CD4-positive, alpha-beta memory T cell (primary cell): ENCODE results near the gene ZNF738. TPM values are rescaled to one million over a fixed set of nuclear protein-coding genes. Genes with fewer than 3 reads are reported as not detected.

Experiments
- CTCF ChIA-PET: fragments of 350-600 bp; sonication (Branson Sonifier 250); formaldehyde crosslinking; loops from one replicate; lab custom pipeline; 2021; ENCODE audit warnings: inconsistent platforms; ENCODE audit not compliant: partially characterized antibody; lab: Charles Lee
- POLR2A ChIA-PET: fragments of 350-600 bp; sonication (Branson Sonifier 250); formaldehyde crosslinking; loops from one replicate; lab custom pipeline; 2021; ENCODE audit not compliant: partially characterized antibody; lab: Charles Lee
- DNase-seq, 5 donors: peaks; one replicate each; pipeline versions ENCODE4 v3.0.0 to v3.0.0-alpha.2; 2020 to 2022; ENCODE audit warnings: mixed read lengths in 1 of 5
- H3K27ac ChIP-seq: one replicate; pipeline ENCODE4 v1.7.0; 2013; ENCODE audit warnings: low read depth, low read length
- H3K27me3 ChIP-seq: 2 replicates; pipeline ENCODE4 v1.7.0; 2013; ENCODE audit warnings: mild to moderate bottlenecking, low read length, moderate library complexity; ENCODE audit not compliant: insufficient read depth
- H3K36me3 ChIP-seq: 2 replicates; pipeline ENCODE4 v1.7.0; 2013; ENCODE audit warnings: mild to moderate bottlenecking, low read length, moderate library complexity; ENCODE audit not compliant: insufficient read depth
- H3K4me1 ChIP-seq: 2 replicates; pipeline ENCODE4 v1.7.0; 2013; ENCODE audit warnings: mild to moderate bottlenecking, low read length, moderate library complexity; ENCODE audit not compliant: insufficient read depth
- H3K4me3 ChIP-seq, 2 donors: one replicate each; pipeline ENCODE4 v1.7.0; 2013; ENCODE audit warnings: low read length in 2 of 2, mild to moderate bottlenecking in 1 of 2
- H3K9me3 ChIP-seq, 2 donors: one replicate each; pipeline ENCODE4 v1.7.0; 2013; ENCODE audit warnings: low read length in 2 of 2, control low read depth in 1 of 2; ENCODE audit not compliant: control insufficient read depth in 1 of 2
- H3K27ac Mint-ChIP-seq, 7 donors: one replicate each; pipeline ENCODE4 v1.8.0; 2020 to 2021; ENCODE audit warnings: mixed read lengths in 7 of 7, mild to moderate bottlenecking in 6 of 7, inconsistent platforms in 3 of 7, moderate library complexity in 3 of 7
- H3K27me3 Mint-ChIP-seq, 2 donors: one replicate each; pipeline ENCODE4 v1.8.0; 2020 to 2021; ENCODE audit warnings: mixed read lengths in 2 of 2
- H3K36me3 Mint-ChIP-seq, 2 donors: one replicate each; pipeline ENCODE4 v1.8.0; 2020 to 2021; ENCODE audit warnings: mixed read lengths in 2 of 2, inconsistent platforms in 1 of 2, mild to moderate bottlenecking in 1 of 2
- H3K4me1 Mint-ChIP-seq, 4 donors: one replicate each; pipeline ENCODE4 v1.8.0; 2020 to 2021; ENCODE audit warnings: mixed read lengths in 4 of 4, mild to moderate bottlenecking in 1 of 4
- H3K4me3 Mint-ChIP-seq, 8 donors: one replicate each; pipeline ENCODE4 v1.8.0; 2020 to 2021; ENCODE audit warnings: mixed read lengths in 8 of 8, mild to moderate bottlenecking in 7 of 8, moderate library complexity in 6 of 8, inconsistent platforms in 3 of 8
- H3K9me3 Mint-ChIP-seq, 8 donors: one replicate each; pipeline ENCODE4 v1.8.0; 2020 to 2021; ENCODE audit warnings: mixed read lengths in 8 of 8, mild to moderate bottlenecking in 5 of 8, inconsistent platforms in 3 of 8, moderate library complexity in 1 of 8
- intact Hi-C: fragments of 100-400 bp; cut with micrococcal nuclease; formaldehyde crosslinking; loops from one replicate; pipeline ENCODE4 v1.15.1; 2023
- polyA plus RNA-seq, 2 donors: library from polyadenylated mRNA; unstranded; fragments of 300-500 nt; fragmentation: Illumina TruSeq; gene quantifications; one replicate each; pipeline ENCODE4 v1.2.3, GENCODE V29; 2021
- total RNA-seq, 2 experiments: library from RNA; stranded (reverse); gene quantifications; one replicate each; pipeline ENCODE4 v1.2.3, GENCODE V29; 2021

The ZNF738 gene
- total and polyA plus RNA-seq, 4 experiments from 2014 or later, result 2.5 to 11.4 (median 6.3) TPM

DNA sequence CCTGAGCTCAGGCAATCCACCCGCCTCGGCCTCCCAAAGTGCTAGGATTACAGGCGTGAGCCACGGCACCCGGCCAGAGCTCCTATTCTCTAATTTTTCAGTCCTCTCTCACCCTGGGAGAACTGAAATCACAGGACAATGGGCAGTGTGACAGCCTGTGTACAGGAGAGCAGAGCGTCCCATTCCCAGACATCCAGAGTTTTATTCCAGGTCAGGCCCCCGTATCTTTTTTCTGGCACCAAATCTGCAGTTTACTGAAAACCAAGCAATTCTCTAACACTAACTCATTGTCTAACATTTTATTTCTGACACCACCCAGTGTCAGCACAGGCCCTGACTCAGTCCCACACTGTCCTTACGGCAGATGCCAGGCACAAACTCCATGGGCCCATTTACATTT lies 36.3 kb upstream of the ZNF738 start:
- Mint-ChIP-seq H3K27ac (peak overlapping the region in 2 of 7 donors; percentile 36 to 46), H3K36me3 (peaks cover 28 to 55% of the 10 kb centered on the region in 2 donors), H3K4me1 (peaks cover 51 to 73% (median 63%) of the 10 kb centered on the region in 4 donors), H3K4me3 (peak overlapping the region in 1 of 8 donors; percentile 34), H3K9me3 (peaks cover 0 to 41% (median 4%) of the 10 kb centered on the region in 8 donors), H3K27me3 (no peaks in the 10 kb centered on the region)
- ChIA-PET POLR2A (no interaction called here), CTCF (interaction anchor here (0.6 kb wide), 1 partner anchor 1236 kb away, joined by 3 read pairs; no protein-coding TSS in a partner anchor)
- peaks cover 0 to 4% of the 10 kb centered on the region in 2 donors for H3K9me3 ChIP-seq
- no peak overlapping the region for H3K4me3 ChIP-seq
- DNase-seq, result no peak
- no peaks in the 10 kb centered on the region for H3K36me3 ChIP-seq
- H3K4me1 ChIP-seq, result peaks cover 45% of the 10 kb centered on the region
- no peak overlapping the region for H3K27ac ChIP-seq
- intact Hi-C loops, result no loop called here
- H3K27me3 ChIP-seq, result no peaks in the 10 kb centered on the region

DNA sequence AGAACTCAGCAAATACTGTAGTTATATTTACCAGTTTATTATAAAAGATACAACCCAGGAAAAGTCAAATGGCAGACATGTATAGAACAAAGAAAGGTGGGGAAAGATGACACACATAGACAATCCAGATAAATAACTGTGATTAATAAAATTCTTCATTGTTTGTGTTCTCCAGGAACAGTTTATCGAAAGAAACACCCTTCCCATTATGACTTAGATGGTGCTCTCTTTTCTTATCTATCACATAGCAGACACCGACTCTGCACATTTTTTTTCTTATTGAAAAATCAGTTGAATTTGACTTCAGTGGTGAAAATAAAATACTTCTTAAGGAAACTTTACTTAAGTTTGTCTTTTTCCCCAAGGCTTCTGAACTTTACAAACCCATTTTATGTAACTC lies 35.8 kb upstream of the ZNF738 start:
- peak overlapping the region in 2 of 7 donors; percentile 6 to 68 for H3K27ac Mint-ChIP-seq
- no peaks in the 10 kb centered on the region for H3K27me3 Mint-ChIP-seq
- peaks cover 45% of the 10 kb centered on the region for H3K4me1 ChIP-seq
- intact Hi-C loops, result no loop called here
- no peak for DNase-seq
- H3K4me3 ChIP-seq, result no peak overlapping the region
- peaks cover 30 to 55% of the 10 kb centered on the region in 2 donors for H3K36me3 Mint-ChIP-seq
- H3K36me3 ChIP-seq, result no peaks in the 10 kb centered on the region
- CTCF ChIA-PET, result interaction anchor here (1.3 kb wide), 1 partner anchor 38 kb away, joined by 3 read pairs; no protein-coding TSS in a partner anchor
- POLR2A ChIA-PET, result no interaction called here
- peaks cover 0 to 38% (median 4%) of the 10 kb centered on the region in 8 donors for H3K9me3 Mint-ChIP-seq
- no peak overlapping the region for H3K27ac ChIP-seq
- H3K9me3 ChIP-seq, result peaks cover 0 to 4% of the 10 kb centered on the region in 2 donors
- H3K27me3 ChIP-seq, result no peaks in the 10 kb centered on the region
- peaks cover 52 to 73% (median 63%) of the 10 kb centered on the region in 4 donors for H3K4me1 Mint-ChIP-seq
- H3K4me3 Mint-ChIP-seq, result no peak overlapping the region

DNA sequence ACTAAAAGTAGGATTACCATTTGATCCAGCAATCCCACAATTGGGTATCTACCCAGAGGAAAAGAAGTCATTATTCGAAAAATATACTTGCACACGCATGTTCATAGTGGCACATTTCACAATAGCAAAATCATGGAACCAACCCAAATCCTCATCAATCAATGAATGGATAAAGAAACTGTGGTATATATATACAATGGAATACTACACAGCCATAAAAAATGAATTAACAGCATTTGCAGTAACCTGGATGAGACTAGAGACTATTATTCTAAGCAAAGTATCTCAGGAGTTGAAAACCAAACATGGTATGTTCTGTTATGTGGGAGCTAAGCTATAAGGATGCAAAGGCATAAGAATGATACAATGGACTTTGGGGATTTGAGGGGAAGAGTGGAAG lies 32.6 kb upstream of the ZNF738 start:
- no peak for DNase-seq
- no peaks in the 10 kb centered on the region for H3K9me3 ChIP-seq
- Mint-ChIP-seq H3K9me3 (peaks cover 0 to 24% (median 4%) of the 10 kb centered on the region in 8 donors), H3K4me3 (peak overlapping the region in 6 of 8 donors; percentile 33 to 66 (median 62)), H3K27ac (peak overlapping the region in 3 of 7 donors; percentile 30 to 52 (median 37)), H3K27me3 (no peaks in the 10 kb centered on the region), H3K36me3 (peaks cover 28 to 58% of the 10 kb centered on the region in 2 donors), H3K4me1 (peaks cover 44 to 74% (median 55%) of the 10 kb centered on the region in 4 donors)
- peaks cover 43% of the 10 kb centered on the region for H3K4me1 ChIP-seq
- no peaks in the 10 kb centered on the region for H3K36me3 ChIP-seq
- no peaks in the 10 kb centered on the region for H3K27me3 ChIP-seq
- ChIA-PET POLR2A (interaction anchor here (1.3 kb wide), 1 partner anchor 71 kb away, joined by 3 read pairs; the partner anchor contains the start of gene ZNF493), CTCF (no interaction called here)
- no peak overlapping the region for H3K4me3 ChIP-seq
- intact Hi-C loops, result loop anchor here (5.0 kb wide), 1 partner anchor 181 kb away; the partner anchor contains the start of gene ZNF429
- H3K27ac ChIP-seq, result no peak overlapping the region

DNA sequence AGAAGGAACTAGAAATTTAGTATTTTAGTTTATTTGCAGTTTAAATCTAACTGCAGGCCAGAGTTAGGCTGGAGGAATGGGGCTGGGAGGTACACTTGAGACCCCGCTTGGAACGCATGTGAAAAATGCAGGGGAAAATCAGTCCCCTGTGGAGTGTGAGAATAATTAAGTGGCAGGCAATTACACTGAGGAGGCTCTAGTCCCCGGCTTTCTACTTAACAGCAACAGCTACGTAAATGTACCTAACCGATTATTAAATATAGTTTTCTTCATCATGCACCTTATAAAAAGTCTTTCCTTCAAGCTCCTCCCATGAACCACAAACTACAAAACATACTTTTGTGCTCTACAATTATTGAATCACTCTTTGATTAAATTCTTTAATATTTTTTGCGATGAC lies 30.4 kb upstream of the ZNF738 start:
- Histone ChIP-seq H3K27me3 (no peaks in the 10 kb centered on the region), H3K4me1 (peaks cover 33% of the 10 kb centered on the region), H3K4me3 (peak overlapping the region; percentile 92 to 93), H3K36me3 (no peaks in the 10 kb centered on the region), H3K9me3 (no peaks in the 10 kb centered on the region), H3K27ac (peak overlapping the region; percentile 94)
- intact Hi-C loops, result loop anchor here (5.0 kb wide), 1 partner anchor 179 kb away; the partner anchor contains the start of gene ZNF429
- H3K4me1 Mint-ChIP-seq, result peaks cover 30 to 52% (median 38%) of the 10 kb centered on the region in 4 donors
- CTCF ChIA-PET, result interaction anchor here (1.1 to 2.1 kb wide), 3 partner anchors 11 to 155 kb away, joined by 3 to 9 read pairs (median 4); partner anchors contain the start of gene ZNF738
- DNase-seq, result peak in 1 of 5 donors; percentile 23
- H3K27me3 Mint-ChIP-seq, result no peaks in the 10 kb centered on the region
- peak overlapping the region; percentile 98 to 99 (median 99) for H3K4me3 Mint-ChIP-seq
- peak overlapping the region; percentile 98 to 100 (median 99) for H3K27ac Mint-ChIP-seq
- H3K9me3 Mint-ChIP-seq, result peaks cover 0 to 17% (median 6%) of the 10 kb centered on the region in 8 donors
- POLR2A ChIA-PET, result interaction anchor here (0.6 to 2.6 kb wide), 21 partner anchors 10 to 1463 kb away, joined by 3 to 44 read pairs (median 6); partner anchors contain the start of genes ZNF100, ZNF253, ZNF257 and ZNF429
- H3K36me3 Mint-ChIP-seq, result peaks cover 24 to 47% of the 10 kb centered on the region in 2 donors

DNA sequence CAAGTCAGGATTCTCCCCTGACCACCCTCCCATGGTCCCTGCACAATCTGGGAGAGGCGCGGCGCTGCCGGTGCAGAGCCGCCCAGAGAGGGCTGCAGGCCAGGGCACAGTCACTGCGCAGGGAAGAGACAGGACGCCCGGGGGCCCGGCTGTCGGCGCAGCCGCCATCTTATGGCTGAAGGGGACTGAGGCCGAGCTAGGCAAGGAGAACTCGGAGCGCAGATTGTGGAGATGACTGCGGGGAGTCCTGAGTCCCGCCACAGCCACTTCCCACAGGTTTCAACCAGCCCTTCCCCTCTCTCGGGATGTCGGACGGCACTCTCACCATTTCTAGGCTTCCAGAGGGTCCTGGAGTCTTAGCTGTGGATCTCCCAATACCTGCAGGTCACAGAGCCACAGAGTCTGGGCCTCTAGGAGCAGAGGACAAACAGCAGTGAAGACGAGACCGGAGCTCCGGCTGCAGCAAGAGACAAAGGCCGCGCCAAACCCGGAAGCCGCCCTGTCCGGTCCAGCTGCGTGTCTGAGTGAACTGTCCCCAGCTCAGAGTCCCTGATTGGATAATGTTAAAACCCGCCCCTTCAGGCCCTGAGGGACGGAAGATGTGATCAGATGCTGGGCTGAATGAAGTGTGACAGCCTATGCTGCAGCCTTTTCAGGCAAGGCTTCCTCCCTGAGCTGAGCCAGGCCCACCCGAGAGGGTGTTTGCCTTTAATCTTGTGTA lies 29.8 kb upstream of the ZNF738 start, which contains the start of gene ZNF708:
Gene ZNF708 (minus strand): TSS at position 526 of the 721 bp plus-strand sequence. CDS start 198 bp downstream, at position 328.
- Histone ChIP-seq H3K27me3 (no peaks in the 10 kb centered on the region), H3K4me1 (peaks cover 28% of the 10 kb centered on the region), H3K4me3 (peak within 1 kb of the TSS; percentile 92 to 93), H3K27ac (peak within 1 kb of the TSS; percentile 94), H3K36me3 (no peaks in the 10 kb centered on the region), H3K9me3 (no peaks in the 10 kb centered on the region)
- POLR2A ChIA-PET, result interaction anchor here (0.6 to 2.6 kb wide), 27 partner anchors 10 to 1463 kb away, joined by 3 to 44 read pairs (median 4); partner anchors contain the start of genes ZNF100, ZNF253, ZNF257 and ZNF429
- H3K36me3 Mint-ChIP-seq, result peaks cover 24 to 45% of the 10 kb centered on the region in 2 donors
- intact Hi-C loops, result loop anchor here (1.0 to 5.0 kb wide), 3 partner anchors 29 to 178 kb away; partner anchors contain the start of genes ZNF429, ZNF493 and ZNF738
- H3K27me3 Mint-ChIP-seq, result no peaks in the 10 kb centered on the region
- peak within 1 kb of the TSS; percentile 98 to 100 (median 99) for H3K27ac Mint-ChIP-seq
- CTCF ChIA-PET, result interaction anchor here (0.7 to 2.1 kb wide), 7 partner anchors 12 to 369 kb away, joined by 3 to 9 read pairs (median 3); partner anchors contain the start of genes ZNF429 and ZNF738
- DNase-seq, result peak; percentile 67 to 88 (median 75)
- peaks cover 0 to 21% (median 8%) of the 10 kb centered on the region in 8 donors for H3K9me3 Mint-ChIP-seq
- H3K4me3 Mint-ChIP-seq, result peak within 1 kb of the TSS; percentile 98 to 99 (median 99)
- peaks cover 28 to 48% (median 36%) of the 10 kb centered on the region in 4 donors for H3K4me1 Mint-ChIP-seq

DNA sequence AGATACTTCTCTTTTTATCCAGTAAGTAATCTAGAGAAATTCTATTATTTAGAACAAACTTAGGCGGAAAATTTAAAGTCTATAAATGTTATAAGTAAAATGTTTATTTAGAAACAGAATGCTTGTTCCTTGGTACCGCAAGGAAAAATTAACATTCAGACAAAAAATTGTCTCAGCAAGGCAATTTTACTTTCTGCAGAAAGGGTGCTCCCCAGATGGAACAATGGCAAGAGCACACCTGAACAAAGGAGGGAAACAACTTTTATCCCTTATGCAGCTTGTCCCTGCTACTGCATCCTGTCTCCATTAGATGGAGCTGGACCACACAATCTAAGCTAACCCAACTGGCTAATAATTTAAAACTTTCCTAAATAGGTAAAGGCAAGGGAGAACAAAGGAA lies 23.1 kb upstream of the ZNF738 start:
- intact Hi-C loops, result no loop called here
- Mint-ChIP-seq H3K4me1 (no peaks in the 10 kb centered on the region), H3K36me3 (peaks cover 3 to 8% of the 10 kb centered on the region in 2 donors), H3K4me3 (no peak overlapping the region), H3K9me3 (peaks cover under 1 to 65% (median 44%) of the 10 kb centered on the region in 8 donors), H3K27me3 (peaks cover 0 to 3% of the 10 kb centered on the region in 2 donors), H3K27ac (no peak overlapping the region)
- no peak for DNase-seq
- no peaks in the 10 kb centered on the region for H3K27me3 ChIP-seq
- ChIA-PET POLR2A (interaction anchor here (0.5 kb wide), 1 partner anchor 56 kb away, joined by 4 read pairs; no protein-coding TSS in a partner anchor), CTCF (no interaction called here)
- H3K9me3 ChIP-seq, result peaks cover 0 to 29% of the 10 kb centered on the region in 2 donors
- H3K4me1 ChIP-seq, result no peaks in the 10 kb centered on the region
- no peak overlapping the region for H3K4me3 ChIP-seq
- H3K27ac ChIP-seq, result no peak overlapping the region
- no peaks in the 10 kb centered on the region for H3K36me3 ChIP-seq
